Karpas-422 (cell line): ENCODE data around the gene TWIST2. TPM values are rescaled to one million over a fixed set of nuclear protein-coding genes. Genes with fewer than 3 reads are reported as not detected.

ENCODE experiments used
- DNase-seq: peaks from one replicate; pipeline ENCODE4 v3.0.0-alpha.2; 2015
- H2AFZ ChIP-seq: fragments of 200-600 bp; sonication (generic); 2 replicates; pipeline ENCODE4 v1.6.1; 2014; ENCODE audit warnings: antibody characterized with exemption, low read length, mixed read lengths
- H3K27ac ChIP-seq: fragments of 200-600 bp; sonication (generic); 2 replicates; pipeline ENCODE4 v1.5.1; 2014; ENCODE audit warnings: mild to moderate bottlenecking, low read length, moderate library complexity
- H3K27me3 ChIP-seq: fragments of 200-600 bp; sonication (generic); 2 replicates; pipeline ENCODE4 v1.6.1; 2014; ENCODE audit warnings: low read length, mixed read lengths
- H3K36me3 ChIP-seq: fragments of 200-600 bp; sonication (generic); 2 replicates; pipeline ENCODE4 v1.6.1; 2014; ENCODE audit warnings: low read length, mixed read lengths; ENCODE audit not compliant: insufficient read depth
- H3K4me1 ChIP-seq: fragments of 200-600 bp; sonication (generic); 2 replicates; pipeline ENCODE4 v1.6.1; 2014; ENCODE audit warnings: mild to moderate bottlenecking, low read length, mixed read lengths
- H3K4me2 ChIP-seq: fragments of 200-600 bp; sonication (generic); 2 replicates; pipeline ENCODE4 v1.6.1; 2014; ENCODE audit warnings: low read length, low read depth, mild to moderate bottlenecking; ENCODE audit not compliant: poor library complexity, severe bottlenecking
- H3K4me3 ChIP-seq: fragments of 200-600 bp; sonication (generic); 2 replicates; pipeline ENCODE4 v1.5.1; 2014; ENCODE audit warnings: mild to moderate bottlenecking, antibody characterized with exemption, low read length, mixed read lengths
- H3K79me2 ChIP-seq: fragments of 200-600 bp; sonication (generic); 2 replicates; pipeline ENCODE4 v1.6.1; 2014; ENCODE audit warnings: mild to moderate bottlenecking, low read length, mixed read lengths
- H3K9ac ChIP-seq: fragments of 200-600 bp; sonication (generic); 2 replicates; pipeline ENCODE4 v1.6.0; 2014; ENCODE audit warnings: low read length
- H3K9me2 ChIP-seq: fragments of 200-600 bp; sonication (generic), shearing (Covaris generic); replicated peaks from 2 replicates; pipeline ENCODE4 v1.6.0; 2014; ENCODE audit warnings: mild to moderate bottlenecking, low read length, moderate library complexity; ENCODE audit not compliant: insufficient read depth
- H3K9me3 ChIP-seq: fragments of 300-700, 200-600 bp; sonication (generic); 2 replicates; pipeline ENCODE4 v1.6.1; 2014; ENCODE audit warnings: low read length, mixed read lengths
- H4K20me1 ChIP-seq: fragments of 200-600 bp; sonication (generic); 2 replicates; pipeline ENCODE4 v1.6.1; 2014; ENCODE audit warnings: mild to moderate bottlenecking, antibody characterized with exemption, low read length, low read depth; ENCODE audit not compliant: insufficient read depth
- total RNA-seq: library from RNA; depleted of rRNA; stranded (reverse); fragments of >200 nt; shearing (Covaris generic); gene quantifications from 2 replicates; pipeline ENCODE4 v1.2.3, GENCODE V29; 2014; ENCODE audit warnings: low replicate concordance

TWIST2 gene
- total RNA-seq, 1 experiment from 2014 or later, result 0.67 TPM

- Histone ChIP-seq H3K4me3 (no peak overlapping the region), H3K4me1 (peaks cover 8% of the 10 kb centered on the region), H3K9me2 (no peaks in the 10 kb centered on the region), H2AFZ (no peak overlapping the region), H4K20me1 (no peaks in the 10 kb centered on the region), H3K27me3 (no peaks in the 10 kb centered on the region), H3K9ac (no peak overlapping the region), H3K27ac (no peak overlapping the region), H3K79me2 (no peaks in the 10 kb centered on the region), H3K36me3 (no peaks in the 10 kb centered on the region), H3K4me2 (no peak overlapping the region), H3K9me3 (no peaks in the 10 kb centered on the region)
- DNase-seq, result no peak
These were observed 94.3 kb downstream of the TWIST2 start for GRCh38 chr2:238942080-238942725.

- no peak overlapping the region for H3K4me3 ChIP-seq
- H3K27ac ChIP-seq, result no peak overlapping the region
- no peaks in the 10 kb centered on the region for H3K9me3 ChIP-seq
- no peaks in the 10 kb centered on the region for H4K20me1 ChIP-seq
- no peaks in the 10 kb centered on the region for H3K36me3 ChIP-seq
- DNase-seq, result no peak
- no peak overlapping the region for H2AFZ ChIP-seq
- H3K9me2 ChIP-seq, result no peaks in the 10 kb centered on the region
- no peak overlapping the region for H3K4me2 ChIP-seq
- no peak overlapping the region for H3K9ac ChIP-seq
- H3K79me2 ChIP-seq, result no peaks in the 10 kb centered on the region
- H3K4me1 ChIP-seq, result peaks cover 14% of the 10 kb centered on the region
- no peaks in the 10 kb centered on the region for H3K27me3 ChIP-seq
These were observed 94.9 kb downstream of the TWIST2 start for GRCh38 chr2:238942726-238943300.

- Histone ChIP-seq H3K9ac (no peak overlapping the region), H3K79me2 (no peaks in the 10 kb centered on the region), H3K4me2 (no peak overlapping the region), H2AFZ (no peak overlapping the region), H3K9me3 (no peaks in the 10 kb centered on the region), H3K9me2 (no peaks in the 10 kb centered on the region), H4K20me1 (no peaks in the 10 kb centered on the region), H3K4me3 (no peak overlapping the region), H3K27ac (no peak overlapping the region), H3K4me1 (peaks cover 15% of the 10 kb centered on the region), H3K27me3 (no peaks in the 10 kb centered on the region), H3K36me3 (no peaks in the 10 kb centered on the region)
- DNase-seq, result no peak
These were observed 95.6 kb downstream of the TWIST2 start for GRCh38 chr2:238943338-238944067.

GRCh38 chr2:238945433-238946150, 97.7 kb downstream of the TWIST2 start:
- H3K36me3 ChIP-seq, result no peaks in the 10 kb centered on the region
- no peaks in the 10 kb centered on the region for H3K9me3 ChIP-seq
- peaks cover 15% of the 10 kb centered on the region for H3K4me1 ChIP-seq
- no peaks in the 10 kb centered on the region for H3K9me2 ChIP-seq
- no peak overlapping the region for H3K4me3 ChIP-seq
- no peak overlapping the region for H3K9ac ChIP-seq
- H3K27ac ChIP-seq, result no peak overlapping the region
- no peaks in the 10 kb centered on the region for H3K79me2 ChIP-seq
- H2AFZ ChIP-seq, result no peak overlapping the region
- H3K4me2 ChIP-seq, result no peak overlapping the region
- peak; percentile 83 for DNase-seq
- no peaks in the 10 kb centered on the region for H3K27me3 ChIP-seq
- H4K20me1 ChIP-seq, result no peaks in the 10 kb centered on the region

- no peaks in the 10 kb centered on the region for H3K79me2 ChIP-seq
- no peaks in the 10 kb centered on the region for H4K20me1 ChIP-seq
- no peak for DNase-seq
- no peak overlapping the region for H3K4me3 ChIP-seq
- H3K4me1 ChIP-seq, result peaks cover 15% of the 10 kb centered on the region
- no peak overlapping the region for H3K27ac ChIP-seq
- H3K9ac ChIP-seq, result no peak overlapping the region
- H3K36me3 ChIP-seq, result no peaks in the 10 kb centered on the region
- H3K9me3 ChIP-seq, result no peaks in the 10 kb centered on the region
- H3K4me2 ChIP-seq, result no peak overlapping the region
- H2AFZ ChIP-seq, result no peak overlapping the region
- no peaks in the 10 kb centered on the region for H3K27me3 ChIP-seq
- H3K9me2 ChIP-seq, result no peaks in the 10 kb centered on the region
These were observed 98.7 kb downstream of the TWIST2 start for GRCh38 chr2:238946318-238947242.

- no peak overlapping the region for H3K4me3 ChIP-seq
- H2AFZ ChIP-seq, result no peak overlapping the region
- no peak overlapping the region for H3K27ac ChIP-seq
- peaks cover 15% of the 10 kb centered on the region for H3K4me1 ChIP-seq
- no peaks in the 10 kb centered on the region for H3K9me2 ChIP-seq
- no peak for DNase-seq
- no peaks in the 10 kb centered on the region for H3K79me2 ChIP-seq
- H3K36me3 ChIP-seq, result no peaks in the 10 kb centered on the region
- H3K9me3 ChIP-seq, result no peaks in the 10 kb centered on the region
- H3K9ac ChIP-seq, result no peak overlapping the region
- no peaks in the 10 kb centered on the region for H4K20me1 ChIP-seq
- H3K27me3 ChIP-seq, result no peaks in the 10 kb centered on the region
- no peak overlapping the region for H3K4me2 ChIP-seq
These were observed 99.4 kb downstream of the TWIST2 start for GRCh38 chr2:238947243-238947760.

GRCh38 chr2:238947920-238948710, 100.2 kb downstream of the TWIST2 start:
- H3K79me2 ChIP-seq, result no peaks in the 10 kb centered on the region

More at GRCh38 chr2:238947920-238948710, 100.2 kb downstream of the TWIST2 start:
- DNase-seq, result no peak
- Histone ChIP-seq H3K27ac (no peak overlapping the region), H4K20me1 (no peaks in the 10 kb centered on the region), H3K9me3 (no peaks in the 10 kb centered on the region), H3K4me3 (no peak overlapping the region), H3K9ac (no peak overlapping the region), H3K4me2 (no peak overlapping the region), H3K27me3 (no peaks in the 10 kb centered on the region), H3K9me2 (no peaks in the 10 kb centered on the region), H2AFZ (no peak overlapping the region), H3K4me1 (peaks cover 15% of the 10 kb centered on the region), H3K36me3 (no peaks in the 10 kb centered on the region)
